Stimulated activated CD8-positive, alpha-beta memory T cell treated with anti-CD3 and anti-CD28 coated beads, Interleukin-2, amount 100 ng/mL, for 1 hour (primary cell): ENCODE measurements around the gene ACTL7B.
"Not testable (repeated sequence)": the region's sequence is repeated elsewhere in the genome, so short reads cannot be mapped to it uniquely, and the experiment has no call there.

Experiments
- DNase-seq, 2 donors: peaks; one replicate each; pipeline ENCODE4 v3.0.0-alpha.2; 2020; ENCODE audit warnings: low read depth in 2 of 2

The ACTL7B gene

GRCh38 chr9:108844856-108845255 is 10.9 kb downstream of the ACTL7B start:
- no peak for DNase-seq

DNA sequence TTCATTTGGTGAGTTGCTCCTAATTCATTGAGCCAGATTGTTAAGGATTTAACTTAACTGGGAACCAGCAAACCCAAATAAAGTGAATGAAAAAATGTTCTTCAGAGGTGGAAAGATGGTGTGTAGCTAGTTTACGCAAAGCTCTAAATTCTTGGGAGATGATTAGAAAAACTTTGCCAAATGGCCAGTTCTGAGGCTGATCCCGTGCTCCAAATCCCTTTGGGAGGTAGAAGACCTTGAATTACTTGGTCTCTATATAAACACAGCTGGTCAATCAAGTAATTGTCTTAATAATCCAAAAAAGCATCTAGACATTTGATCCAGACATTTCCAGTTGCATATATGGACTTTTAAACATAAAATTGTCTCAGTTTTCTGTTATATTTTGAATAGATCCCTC is 11.4 kb downstream of the ACTL7B start:
- DNase-seq, result no peak

- no peak for DNase-seq
Observed at GRCh38 chr9:108842610-108843295, 13.0 kb downstream of the ACTL7B start.

GRCh38 chr9:108839561-108839960 is 16.2 kb downstream of the ACTL7B start:
- not testable (repeated sequence) for DNase-seq

- DNase-seq, result no peak
Observed at GRCh38 chr9:108838017-108838416, 17.8 kb downstream of the ACTL7B start.

GRCh38 chr9:108837530-108837929 is 18.3 kb downstream of the ACTL7B start:
- DNase-seq, result no peak

GRCh38 chr9:108836781-108837180 is 19.0 kb downstream of the ACTL7B start:
- no peak for DNase-seq

- no peak for DNase-seq
Observed at GRCh38 chr9:108836319-108836718, 19.5 kb downstream of the ACTL7B start.

DNA sequence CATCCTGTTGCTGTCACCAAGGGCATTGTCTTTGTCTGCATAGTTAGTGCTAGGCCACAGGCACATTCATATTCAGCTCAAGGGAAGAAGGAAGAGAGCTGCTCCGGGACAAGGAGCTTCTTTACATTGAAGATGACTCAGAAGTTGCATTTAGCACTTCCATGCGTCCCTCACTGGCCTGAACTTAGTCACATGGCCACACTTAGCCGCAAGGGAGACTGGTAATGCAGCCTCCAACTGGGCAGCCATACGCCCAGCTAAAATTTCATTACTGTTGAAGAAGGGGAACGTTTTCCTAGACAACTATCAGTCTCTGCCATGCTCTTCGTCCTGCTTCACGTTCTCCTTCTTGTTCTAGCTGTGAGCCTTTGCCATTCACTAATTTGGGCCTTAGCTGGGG is 20.0 kb downstream of the ACTL7B start:
- DNase-seq, result no peak

DNA sequence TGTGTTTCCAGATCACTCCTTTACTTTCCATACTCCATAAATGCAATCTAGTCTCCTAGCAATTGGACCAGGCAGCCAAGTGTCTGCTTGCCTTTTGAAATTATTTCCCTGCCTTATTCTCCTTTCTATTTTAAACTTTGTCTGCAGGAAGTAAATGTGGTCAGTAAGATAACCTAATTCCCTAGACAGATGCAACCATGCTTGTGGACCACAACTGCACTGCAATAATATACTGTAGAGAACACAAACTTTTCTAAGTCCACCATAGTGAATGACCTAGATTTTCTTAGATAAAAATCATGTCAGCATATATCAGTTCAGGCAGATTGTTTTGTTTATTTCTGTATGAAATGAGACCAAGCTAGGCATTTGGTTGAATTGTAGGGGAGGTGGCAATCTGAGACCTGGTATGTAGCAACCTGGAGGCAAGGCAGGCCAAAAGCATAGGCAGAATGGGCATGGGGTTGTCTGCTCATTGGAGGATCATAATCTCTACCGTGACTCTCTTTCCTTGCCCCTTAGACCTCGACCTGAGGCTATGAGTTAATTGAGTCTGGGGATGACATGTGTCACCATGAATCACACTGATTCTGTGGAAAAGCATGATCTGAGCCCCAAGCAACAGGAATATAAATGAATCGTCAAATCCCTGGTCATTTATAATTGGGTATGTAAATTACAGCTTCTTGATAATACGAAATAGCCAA is 20.7 kb downstream of the ACTL7B start:
- DNase-seq, result no peak

DNA sequence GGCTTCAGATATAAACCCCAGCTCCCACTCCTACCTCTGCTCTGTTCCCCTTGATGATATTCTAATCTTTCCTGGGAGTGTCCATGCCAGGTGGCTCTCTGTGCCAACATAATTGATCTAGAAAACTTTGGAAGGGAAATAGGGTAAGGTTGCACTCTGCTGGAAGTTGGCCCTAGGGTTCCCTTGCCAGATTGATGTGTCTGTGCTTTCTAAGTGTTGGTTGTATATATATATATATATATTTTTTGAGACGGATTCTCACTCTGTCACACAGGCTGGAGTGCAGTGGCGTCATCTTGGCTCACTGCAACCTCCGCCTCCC is 23.6 kb downstream of the ACTL7B start:
- no peak for DNase-seq

DNA sequence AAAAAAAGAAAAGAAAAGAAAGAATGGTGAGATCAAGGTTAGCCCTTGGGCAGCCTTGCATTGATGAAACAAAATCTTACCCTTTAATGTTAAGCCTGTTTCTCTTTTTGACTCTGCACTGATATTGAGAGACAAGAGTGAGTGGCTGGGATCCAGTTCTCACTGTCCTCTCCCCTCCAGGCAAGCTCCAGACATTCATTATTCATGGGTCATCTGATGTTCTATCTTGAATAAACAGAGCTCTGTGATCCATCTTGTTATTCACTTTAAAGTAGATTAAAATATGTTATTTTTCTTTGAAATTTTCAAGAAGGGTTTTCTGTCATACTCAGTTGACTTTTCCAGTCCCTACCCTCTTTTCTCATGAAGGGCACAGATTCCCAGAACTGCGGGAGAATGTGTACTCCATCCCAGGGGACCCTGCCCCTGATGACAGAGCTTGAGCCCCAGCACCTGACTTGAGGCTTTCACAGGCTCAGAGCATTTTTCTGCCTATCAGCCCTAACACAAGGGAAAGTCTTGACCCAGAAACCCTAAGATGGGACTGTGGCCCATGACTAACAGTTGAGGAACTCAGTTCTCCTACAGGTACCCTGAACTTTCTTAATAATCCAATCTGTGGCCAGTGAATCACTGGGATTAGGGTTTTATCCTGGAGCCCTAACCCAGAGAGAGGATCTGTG is 24.1 kb downstream of the ACTL7B start:
- no peak for DNase-seq

DNA sequence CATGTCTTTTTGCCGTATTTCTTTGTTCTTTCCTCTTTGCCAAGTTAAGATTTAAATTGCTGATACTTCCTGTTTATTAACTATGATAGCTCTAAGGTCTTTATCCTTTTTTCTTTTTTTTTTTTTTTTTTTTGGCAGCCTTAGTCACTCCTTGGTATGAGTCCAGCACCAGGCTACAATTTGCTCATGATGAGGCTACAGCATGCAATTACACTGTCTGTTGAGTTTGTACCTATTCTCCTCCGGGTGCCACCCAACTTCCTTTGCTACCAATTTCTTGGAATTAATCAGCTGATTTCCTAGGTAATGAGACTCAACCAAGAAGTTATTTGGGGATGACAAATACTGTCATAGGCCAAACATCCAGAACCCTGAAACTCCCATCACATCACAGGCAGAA is 25.5 kb downstream of the ACTL7B start:
- no peak for DNase-seq

GRCh38 chr9:108823829-108824228 is 32.0 kb downstream of the ACTL7B start:
- no peak for DNase-seq

GRCh38 chr9:108816037-108816436 is 39.7 kb downstream of the ACTL7B start:
- no peak for DNase-seq

DNA sequence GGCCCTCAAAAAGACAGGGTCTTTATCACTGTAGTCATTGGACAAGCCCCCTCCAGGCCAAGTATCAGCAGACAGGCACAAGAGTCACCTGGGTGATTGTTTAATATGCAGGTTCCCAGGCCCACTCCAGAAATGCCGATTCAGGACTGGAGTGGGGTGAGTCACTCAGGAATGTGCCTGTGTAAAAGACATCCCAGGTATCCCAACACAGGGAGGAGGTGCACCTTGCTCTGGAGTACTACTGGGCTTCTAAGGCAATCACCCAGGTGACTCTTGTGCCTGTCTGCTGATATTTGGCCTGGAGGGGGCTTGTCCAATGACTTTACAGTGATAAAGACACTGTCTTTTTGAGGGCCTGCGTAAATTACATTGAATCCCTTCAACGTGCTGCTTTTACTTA is 40.6 kb downstream of the ACTL7B start:
- no peak for DNase-seq

GRCh38 chr9:108813951-108814601 is 41.7 kb downstream of the ACTL7B start:
- DNase-seq, result no peak

DNA sequence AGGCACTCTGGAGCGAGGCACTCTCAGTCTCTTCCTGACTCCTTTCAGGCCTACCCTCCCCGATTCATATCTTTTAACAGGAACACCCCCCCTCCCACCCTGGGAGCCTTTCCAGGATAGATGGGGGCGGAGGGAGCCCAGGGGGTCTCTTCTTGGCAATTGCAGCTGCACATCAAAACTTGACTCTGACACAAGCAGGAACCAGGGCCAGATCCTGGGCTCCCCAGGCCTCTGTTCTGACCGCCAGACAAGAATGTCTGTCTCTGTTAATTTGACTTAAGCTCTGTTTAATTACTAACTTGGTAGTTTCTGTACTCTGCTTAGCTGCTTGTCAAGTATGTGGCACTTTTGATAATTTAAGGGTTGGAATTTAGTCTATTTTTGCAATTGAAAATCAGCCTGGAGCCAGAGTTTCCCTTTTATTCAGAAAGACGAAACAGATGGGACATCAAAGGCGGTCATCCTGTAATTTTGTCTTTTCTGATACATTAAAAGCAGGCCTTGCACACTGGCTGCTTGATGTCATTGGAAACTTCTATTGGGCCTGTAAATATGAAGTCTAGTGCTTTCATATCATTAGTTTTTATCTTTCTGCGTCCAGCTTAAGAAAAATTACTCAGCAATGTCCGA is 43.3 kb downstream of the ACTL7B start:
- no peak for DNase-seq

- DNase-seq, result no peak
Observed at GRCh38 chr9:108811944-108812343, 43.8 kb downstream of the ACTL7B start.

GRCh38 chr9:108809269-108809668 is 46.5 kb downstream of the ACTL7B start:
- no peak for DNase-seq
